HFF-Myc (cell line): Measurements from ENCODE around the gene JTB.
A peak's percentile ranks its signal among the peaks of the same experiment; 100 is the strongest.
"Not testable (repeated sequence)": the region's sequence is repeated elsewhere in the genome, so short reads cannot be mapped to it uniquely, and the experiment has no call there.

ENCODE experiments used
- DNase-seq: peaks from one replicate; pipeline ENCODE4 v3.0.0-alpha.2; 2011; ENCODE audit warnings: low read depth; ENCODE audit errors: extremely low read depth
- H3K4me3 ChIP-seq: replicated peaks from 2 replicates; pipeline ENCODE4 v1.5.1; 2011; ENCODE audit warnings: low read depth, mild to moderate bottlenecking, control low read depth, low read length
- CTCF ChIP-seq: IDR thresholded peaks from 2 replicates; pipeline ENCODE4 v1.5.1; 2012; ENCODE audit warnings: mild to moderate bottlenecking, low read depth, low read length, control low read depth; ENCODE audit errors: missing control alignments

Gene JTB

DNA sequence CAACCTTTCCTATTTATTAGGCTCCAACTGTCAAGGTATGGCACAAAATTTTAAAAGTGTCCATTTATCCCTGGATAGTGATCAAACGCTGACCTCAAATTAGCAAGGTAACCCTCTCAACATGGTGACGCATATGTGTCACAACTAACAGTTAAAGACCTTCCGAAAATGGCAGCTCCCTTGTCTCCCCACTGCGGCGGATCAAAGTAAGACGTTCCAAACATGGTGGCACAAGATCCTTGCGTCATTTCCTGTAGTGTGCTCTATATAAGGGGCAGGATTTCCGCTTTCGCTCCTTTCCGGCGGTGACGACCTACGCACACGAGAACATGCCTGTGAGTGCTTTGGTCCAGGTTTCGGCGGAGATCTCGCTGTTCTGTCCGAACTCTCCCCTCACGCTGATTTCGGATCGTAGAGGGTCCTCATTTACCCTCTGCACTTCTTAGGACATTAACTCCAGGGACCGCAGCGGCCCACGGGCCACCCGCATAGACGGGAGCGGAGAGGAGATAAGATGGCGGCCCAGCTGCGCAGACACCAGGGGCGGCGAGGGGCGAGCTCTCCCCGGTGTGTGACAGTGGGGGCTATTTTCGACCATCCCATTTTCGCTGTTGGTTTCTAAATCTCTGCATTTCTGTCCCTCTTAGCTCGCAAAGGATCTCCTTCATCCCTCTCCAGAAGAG lies 13.1 kb upstream of the JTB start, which contains the start of gene RPS27:
Gene RPS27, plus strand, starts transcription at position 295 of the 683 bp plus-strand sequence. Its CDS starts 35 bp downstream, at position 330.
- DNase-seq = peak; percentile 97
- H3K4me3 ChIP-seq = peak within 1 kb of the TSS; percentile 79
- no peak for TF ChIP-seq CTCF

DNA sequence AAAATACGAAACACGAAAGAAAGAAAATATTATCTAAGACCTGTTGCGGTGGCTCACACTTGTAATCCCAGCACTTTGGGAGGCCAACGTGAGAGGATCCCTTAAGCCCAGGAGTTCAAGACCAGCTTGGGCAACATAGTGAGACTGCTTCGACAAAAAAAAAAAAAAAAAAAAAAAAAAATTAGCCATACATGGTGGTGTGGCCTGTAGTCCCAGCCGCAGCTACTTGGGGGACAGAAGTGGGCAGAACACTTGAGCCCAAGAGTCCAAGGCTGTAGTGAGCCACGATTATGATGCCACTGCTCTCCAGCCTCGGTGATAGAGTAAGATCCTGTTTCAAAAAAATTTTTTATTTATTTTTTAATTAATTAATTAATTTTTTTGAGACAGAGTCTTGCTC lies 10.1 kb upstream of the JTB start:
- DNase-seq = no peak
- no peak for TF ChIP-seq CTCF
- no peak overlapping the region for H3K4me3 ChIP-seq

GRCh38 chr1:153985941-153986761 lies 8.7 kb upstream of the JTB start, which contains the start of gene RAB13:
RAB13 (minus strand) TSS chr1:153986339; CDS start chr1:153986236, 103 bp downstream.
- peak; percentile 32 for DNase-seq
- TF ChIP-seq CTCF = no peak
- H3K4me3 ChIP-seq = peak within 1 kb of the TSS; percentile 82

GRCh38 chr1:153985341-153985912 lies 8.0 kb upstream of the JTB start:
- no peak for TF ChIP-seq CTCF
- H3K4me3 ChIP-seq = peak overlapping the region; percentile 82
- no peak for DNase-seq

- peak overlapping the region; percentile 82 for H3K4me3 ChIP-seq
- TF ChIP-seq CTCF = no peak
- no peak for DNase-seq
These were observed 6.8 kb upstream of the JTB start for GRCh38 chr1:153984123-153984894.

- not testable (repeated sequence) for DNase-seq, H3K4me3 ChIP-seq
These were observed 4.3 kb upstream of the JTB start for GRCh38 chr1:153981735-153982134.

DNA sequence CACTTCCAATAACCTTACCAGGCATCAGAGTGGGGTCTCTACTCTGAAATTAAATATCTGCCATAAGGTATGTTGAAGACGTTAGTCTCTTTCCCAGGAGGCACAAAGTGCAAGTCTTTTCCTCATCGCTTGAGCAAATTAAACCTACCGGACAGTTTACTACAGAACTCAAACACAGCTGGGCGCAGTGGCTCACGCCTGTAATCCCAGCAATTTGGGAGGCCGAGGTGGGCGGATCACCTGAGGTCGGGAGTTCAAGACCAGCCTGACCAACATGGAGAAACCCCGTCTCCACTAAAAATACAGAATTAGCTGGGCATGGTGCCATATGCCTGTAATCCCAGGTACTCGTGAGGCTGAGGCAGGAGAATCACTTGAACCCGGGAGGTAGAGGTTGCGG lies 1.6 kb upstream of the JTB start:
- DNase-seq, H3K4me3 ChIP-seq: not testable (repeated sequence)
